ENCODE measurements around the gene PDZD2.

DNA sequence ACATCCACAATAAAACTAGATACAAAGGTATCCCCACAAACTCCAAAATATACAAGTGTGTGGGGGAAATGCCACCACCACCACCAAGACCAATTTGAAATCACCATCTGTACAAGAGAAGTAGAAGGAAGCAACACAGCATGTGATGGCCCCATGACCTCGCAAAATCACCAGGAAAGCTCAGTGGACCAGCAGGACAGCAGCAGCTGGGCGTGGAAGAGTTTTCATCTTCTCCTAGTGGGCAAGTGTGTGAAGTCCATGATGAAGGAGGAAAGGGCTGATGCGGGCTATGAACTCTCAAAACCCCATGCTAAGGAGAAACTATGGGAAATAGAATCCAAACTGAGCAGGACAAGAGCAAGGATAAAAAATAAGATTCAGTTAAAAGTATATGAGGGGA is 477.1 kb downstream of the PDZD2 start:
- TF ChIP-seq, protein P1, sequence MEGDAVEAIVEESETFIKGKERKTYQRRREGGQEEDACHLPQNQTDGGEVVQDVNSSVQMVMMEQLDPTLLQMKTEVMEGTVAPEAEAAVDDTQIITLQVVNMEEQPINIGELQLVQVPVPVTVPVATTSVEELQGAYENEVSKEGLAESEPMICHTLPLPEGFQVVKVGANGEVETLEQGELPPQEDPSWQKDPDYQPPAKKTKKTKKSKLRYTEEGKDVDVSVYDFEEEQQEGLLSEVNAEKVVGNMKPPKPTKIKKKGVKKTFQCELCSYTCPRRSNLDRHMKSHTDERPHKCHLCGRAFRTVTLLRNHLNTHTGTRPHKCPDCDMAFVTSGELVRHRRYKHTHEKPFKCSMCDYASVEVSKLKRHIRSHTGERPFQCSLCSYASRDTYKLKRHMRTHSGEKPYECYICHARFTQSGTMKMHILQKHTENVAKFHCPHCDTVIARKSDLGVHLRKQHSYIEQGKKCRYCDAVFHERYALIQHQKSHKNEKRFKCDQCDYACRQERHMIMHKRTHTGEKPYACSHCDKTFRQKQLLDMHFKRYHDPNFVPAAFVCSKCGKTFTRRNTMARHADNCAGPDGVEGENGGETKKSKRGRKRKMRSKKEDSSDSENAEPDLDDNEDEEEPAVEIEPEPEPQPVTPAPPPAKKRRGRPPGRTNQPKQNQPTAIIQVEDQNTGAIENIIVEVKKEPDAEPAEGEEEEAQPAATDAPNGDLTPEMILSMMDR (conservative IDR thresholded peaks at IDR 0.05; ENCODE audit: low read depth, low read length): no peak
- TF ChIP-seq EZH2 (IDR thresholded peaks at IDR 0.05; ENCODE audit: borderline replicate concordance, low read depth, low read length, poor library complexity, severe bottlenecking): no peak
